GM21526 (cell line): ENCODE results near the gene SYT11.
"Not testable (repeated sequence)": the region's sequence is repeated elsewhere in the genome, so short reads cannot be mapped to it uniquely, and the experiment has no call there.

Experiments used
- ATAC-seq: cut with Tn5 transposase; IDR thresholded peaks from one replicate; pipeline ENCODE4 v1.9.1; 2021; ENCODE audit warnings: moderate library complexity; ENCODE audit not compliant: unreplicated experiment, low FRiP score

SYT11 gene

GRCh38 chr1:155859234-155859829 lies at the start of gene SYT11:
Gene SYT11, plus strand, starts transcription at chr1:155859567. Its CDS starts 195 bp downstream, at chr1:155859762.
- ATAC-seq = peak; percentile 59

GRCh38 chr1:155812878-155813277 lies 46.5 kb upstream of the SYT11 start:
- no peak for ATAC-seq

GRCh38 chr1:155813672-155814071 lies 45.7 kb upstream of the SYT11 start:
- no peak for ATAC-seq

- ATAC-seq = no peak
Measured at GRCh38 chr1:155816351-155816750, 43.0 kb upstream of the SYT11 start.

GRCh38 chr1:155827450-155827849 lies 31.9 kb upstream of the SYT11 start:
- ATAC-seq = no peak

GRCh38 chr1:155831279-155831976 lies 27.9 kb upstream of the SYT11 start:
- no peak for ATAC-seq

GRCh38 chr1:155833665-155834295 lies 25.6 kb upstream of the SYT11 start:
- no peak for ATAC-seq

GRCh38 chr1:155834296-155834926 lies 25.0 kb upstream of the SYT11 start:
- ATAC-seq = no peak

GRCh38 chr1:155834927-155835399 lies 24.4 kb upstream of the SYT11 start:
- ATAC-seq = not testable (repeated sequence)

- no peak for ATAC-seq
Measured at GRCh38 chr1:155835548-155835947, 23.8 kb upstream of the SYT11 start.

- no peak for ATAC-seq
Measured at GRCh38 chr1:155840386-155840785, 19.0 kb upstream of the SYT11 start.

- ATAC-seq = no peak
Measured at GRCh38 chr1:155844860-155845421, 14.4 kb upstream of the SYT11 start.

GRCh38 chr1:155847823-155848529 lies 11.4 kb upstream of the SYT11 start:
- ATAC-seq = no peak

- ATAC-seq = no peak
Measured at GRCh38 chr1:155850345-155850744, 9.0 kb upstream of the SYT11 start.

GRCh38 chr1:155856257-155856974 lies 3.0 kb upstream of the SYT11 start:
- no peak for ATAC-seq

GRCh38 chr1:155856975-155857930 lies 2.1 kb upstream of the SYT11 start, which contains the start of gene GON4L:
Gene GON4L, minus strand, starts transcription at chr1:155857214. Its CDS starts 3,434 bp downstream, at chr1:155853780.
- ATAC-seq = peak; percentile 57

GRCh38 chr1:155858800-155859233 lies 550 bp upstream of the SYT11 start:
- ATAC-seq = no peak
